ENCODE results near the gene FBXL4.
"Not testable (repeated sequence)": the region's sequence is repeated elsewhere in the genome, so short reads cannot be mapped to it uniquely, and the experiment has no call there.

Gene FBXL4

DNA sequence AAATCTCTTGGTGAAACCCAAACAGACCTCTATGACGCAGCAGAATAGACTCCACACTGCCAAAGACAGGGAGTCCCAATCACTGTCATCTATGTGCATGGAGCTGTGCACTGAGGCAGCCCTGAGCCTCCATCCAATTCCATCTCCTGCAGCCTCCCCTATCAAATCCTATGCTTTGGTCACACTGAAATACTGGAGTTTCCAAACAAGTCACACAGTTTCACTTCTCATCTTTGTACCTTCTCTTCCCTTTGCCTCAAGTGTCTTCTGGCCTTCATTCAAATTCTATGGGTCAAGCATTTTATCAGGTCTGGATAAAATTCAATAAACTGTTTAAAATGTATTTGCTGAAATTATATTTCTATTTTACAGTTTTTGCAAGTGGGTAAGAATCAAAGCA, 38.5 kb downstream of the FBXL4 start:
- H3K79me1 ChIP-seq (ENCODE audit: low read length), result no peaks in the 10 kb centered on the region
- no peaks in the 10 kb centered on the region for H3K27me3 ChIP-seq (ENCODE audit: insufficient read depth, low read length)
- no peak overlapping the region for H2BK5ac ChIP-seq (ENCODE audit: low read depth, low read length, poor library complexity)
- no CpG with 5 or more reads among the region's 1 CpG for WGBS (ENCODE audit: extremely low coverage, insufficient coverage, insufficient read length)
- no peak overlapping the region for H4K91ac ChIP-seq (ENCODE audit: low read depth, low read length)
- no peak overlapping the region for H3K14ac ChIP-seq (ENCODE audit: low read length)
- H3K18ac ChIP-seq (ENCODE audit: low read length), result no peak overlapping the region
- H3K4me1 ChIP-seq (ENCODE audit: control insufficient read depth in 1 of 2, insufficient read depth in 2 of 2, low read length in 2 of 2), result no peaks in the 10 kb centered on the region
- H4K8ac ChIP-seq (ENCODE audit: low read depth, low read length), result no peak overlapping the region
- H3K27ac ChIP-seq (ENCODE audit: low read depth, low read length), result no peak overlapping the region
- DNase-seq, result no peak
- no peaks in the 10 kb centered on the region for H3K79me2 ChIP-seq (ENCODE audit: control insufficient read depth, insufficient read depth, low read length, poor library complexity)
- H3K9ac ChIP-seq (ENCODE audit: low read length), result no peak overlapping the region
- H3K9me3 ChIP-seq (ENCODE audit: insufficient read depth, low read depth, low read length), result no peaks in the 10 kb centered on the region
- H3K4me3 ChIP-seq (ENCODE audit: low read depth, low read length), result no peak overlapping the region
- no peak overlapping the region for H3K23ac ChIP-seq (ENCODE audit: low read length)
- no peak overlapping the region for H2AFZ ChIP-seq (ENCODE audit: insufficient read depth, low read length, poor library complexity)
- H2BK12ac ChIP-seq (ENCODE audit: low read length), result no peak overlapping the region
- H3K4me2 ChIP-seq (ENCODE audit: low read length), result no peak overlapping the region
- no peak overlapping the region for H3K4ac ChIP-seq (ENCODE audit: low read depth, low read length)
- H2BK120ac ChIP-seq (ENCODE audit: insufficient read depth, low read length, poor library complexity), result no peak overlapping the region
- peaks cover 0 to 4% of the 10 kb centered on the region in 2 experiments for H3K36me3 ChIP-seq (ENCODE audit: control insufficient read depth in 1 of 2, insufficient read depth in 2 of 2, low read length in 2 of 2)
- no peak overlapping the region for H2AK5ac ChIP-seq (ENCODE audit: low read length)
- no peak overlapping the region for H4K12ac ChIP-seq (ENCODE audit: low read depth, low read length)

GRCh38 chr6:98906342-98906741, 41.4 kb downstream of the FBXL4 start:
- H2AK5ac ChIP-seq (ENCODE audit: low read length); H3K4me3 ChIP-seq (ENCODE audit: low read depth, low read length); H2BK12ac ChIP-seq (ENCODE audit: low read length); H3K23ac ChIP-seq (ENCODE audit: low read length); H3K4me2 ChIP-seq (ENCODE audit: low read length); H3K4me1 ChIP-seq (ENCODE audit: control insufficient read depth in 1 of 2, insufficient read depth in 2 of 2, low read length in 2 of 2); H3K79me2 ChIP-seq (ENCODE audit: control insufficient read depth, insufficient read depth, low read length, poor library complexity); H4K8ac ChIP-seq (ENCODE audit: low read depth, low read length); H3K4ac ChIP-seq (ENCODE audit: low read depth, low read length); H3K9me3 ChIP-seq (ENCODE audit: insufficient read depth, low read depth, low read length); H3K18ac ChIP-seq (ENCODE audit: low read length); H3K36me3 ChIP-seq (ENCODE audit: control insufficient read depth in 1 of 2, insufficient read depth in 2 of 2, low read length in 2 of 2); H3K14ac ChIP-seq (ENCODE audit: low read length); H2BK5ac ChIP-seq (ENCODE audit: low read depth, low read length, poor library complexity); H3K27ac ChIP-seq (ENCODE audit: low read depth, low read length); H3K79me1 ChIP-seq (ENCODE audit: low read length); H2AFZ ChIP-seq (ENCODE audit: insufficient read depth, low read length, poor library complexity); H4K12ac ChIP-seq (ENCODE audit: low read depth, low read length); H3K9ac ChIP-seq (ENCODE audit: low read length); H4K91ac ChIP-seq (ENCODE audit: low read depth, low read length); H2BK120ac ChIP-seq (ENCODE audit: insufficient read depth, low read length, poor library complexity); DNase-seq; H3K27me3 ChIP-seq (ENCODE audit: insufficient read depth, low read length): not testable (repeated sequence)
- no CpG with 5 or more reads among the region's 1 CpG for WGBS (ENCODE audit: extremely low coverage, insufficient coverage, insufficient read length)

GRCh38 chr6:98905759-98906158, 42.0 kb downstream of the FBXL4 start:
- H3K9me3 ChIP-seq (ENCODE audit: insufficient read depth, low read depth, low read length), result no peaks in the 10 kb centered on the region

GRCh38 chr6:98904096-98904495, 43.6 kb downstream of the FBXL4 start:
- Histone ChIP-seq H3K79me1 (ENCODE audit: low read length) (no peaks in the 10 kb centered on the region), H2AK5ac (ENCODE audit: low read length) (no peak overlapping the region), H3K23ac (ENCODE audit: low read length) (no peak overlapping the region), H3K14ac (ENCODE audit: low read length) (no peak overlapping the region), H3K27ac (ENCODE audit: low read depth, low read length) (no peak overlapping the region), H2AFZ (ENCODE audit: insufficient read depth, low read length, poor library complexity) (no peak overlapping the region), H3K4me3 (ENCODE audit: low read depth, low read length) (no peak overlapping the region), H2BK5ac (ENCODE audit: low read depth, low read length, poor library complexity) (no peak overlapping the region), H3K9me3 (ENCODE audit: insufficient read depth, low read depth, low read length) (no peaks in the 10 kb centered on the region), H3K4me1 (ENCODE audit: control insufficient read depth in 1 of 2, insufficient read depth in 2 of 2, low read length in 2 of 2) (no peaks in the 10 kb centered on the region), H3K4me2 (ENCODE audit: low read length) (no peak overlapping the region), H3K27me3 (ENCODE audit: insufficient read depth, low read length) (no peaks in the 10 kb centered on the region), H3K4ac (ENCODE audit: low read depth, low read length) (no peak overlapping the region), H3K18ac (ENCODE audit: low read length) (no peak overlapping the region), H4K12ac (ENCODE audit: low read depth, low read length) (no peak overlapping the region), H4K8ac (ENCODE audit: low read depth, low read length) (no peak overlapping the region), H2BK120ac (ENCODE audit: insufficient read depth, low read length, poor library complexity) (no peak overlapping the region), H4K91ac (ENCODE audit: low read depth, low read length) (no peak overlapping the region), H2BK12ac (ENCODE audit: low read length) (no peak overlapping the region), H3K79me2 (ENCODE audit: control insufficient read depth, insufficient read depth, low read length, poor library complexity) (no peaks in the 10 kb centered on the region), H3K9ac (ENCODE audit: low read length) (no peak overlapping the region), H3K36me3 (ENCODE audit: control insufficient read depth in 1 of 2, insufficient read depth in 2 of 2, low read length in 2 of 2) (peaks cover 0 to 2% of the 10 kb centered on the region in 2 experiments)
- no peak for DNase-seq

More at GRCh38 chr6:98905759-98906158, 42.0 kb downstream of the FBXL4 start:
- Histone ChIP-seq H3K18ac (ENCODE audit: low read length) (no peak overlapping the region), H3K36me3 (ENCODE audit: control insufficient read depth in 1 of 2, insufficient read depth in 2 of 2, low read length in 2 of 2) (peaks cover 0 to 2% of the 10 kb centered on the region in 2 experiments), H3K9ac (ENCODE audit: low read length) (no peak overlapping the region), H3K4me3 (ENCODE audit: low read depth, low read length) (no peak overlapping the region), H3K79me2 (ENCODE audit: control insufficient read depth, insufficient read depth, low read length, poor library complexity) (no peaks in the 10 kb centered on the region), H4K91ac (ENCODE audit: low read depth, low read length) (no peak overlapping the region), H4K8ac (ENCODE audit: low read depth, low read length) (no peak overlapping the region), H3K27me3 (ENCODE audit: insufficient read depth, low read length) (no peaks in the 10 kb centered on the region), H3K4ac (ENCODE audit: low read depth, low read length) (no peak overlapping the region), H3K4me2 (ENCODE audit: low read length) (no peak overlapping the region), H2AFZ (ENCODE audit: insufficient read depth, low read length, poor library complexity) (no peak overlapping the region), H2AK5ac (ENCODE audit: low read length) (no peak overlapping the region), H3K23ac (ENCODE audit: low read length) (no peak overlapping the region), H2BK120ac (ENCODE audit: insufficient read depth, low read length, poor library complexity) (no peak overlapping the region), H3K14ac (ENCODE audit: low read length) (no peak overlapping the region), H3K27ac (ENCODE audit: low read depth, low read length) (no peak overlapping the region), H3K4me1 (ENCODE audit: control insufficient read depth in 1 of 2, insufficient read depth in 2 of 2, low read length in 2 of 2) (no peaks in the 10 kb centered on the region), H3K79me1 (ENCODE audit: low read length) (no peaks in the 10 kb centered on the region), H2BK5ac (ENCODE audit: low read depth, low read length, poor library complexity) (no peak overlapping the region), H4K12ac (ENCODE audit: low read depth, low read length) (no peak overlapping the region), H2BK12ac (ENCODE audit: low read length) (no peak overlapping the region)
- no peak for DNase-seq
- WGBS (ENCODE audit: extremely low coverage, insufficient coverage, insufficient read length), result no CpG with 5 or more reads among the region's 4 CpGs

Data from trophoblast cell (in vitro differentiated cells and primary cell).